Measurements from ENCODE around the gene TNS4. TPM values are rescaled to one million over a fixed set of nuclear protein-coding genes. Genes with fewer than 3 reads are reported as not detected.

Gene TNS4
- total and polyA plus RNA-seq, 8 donors = 0.16 to 0.24 TPM; not detected in 6

DNA sequence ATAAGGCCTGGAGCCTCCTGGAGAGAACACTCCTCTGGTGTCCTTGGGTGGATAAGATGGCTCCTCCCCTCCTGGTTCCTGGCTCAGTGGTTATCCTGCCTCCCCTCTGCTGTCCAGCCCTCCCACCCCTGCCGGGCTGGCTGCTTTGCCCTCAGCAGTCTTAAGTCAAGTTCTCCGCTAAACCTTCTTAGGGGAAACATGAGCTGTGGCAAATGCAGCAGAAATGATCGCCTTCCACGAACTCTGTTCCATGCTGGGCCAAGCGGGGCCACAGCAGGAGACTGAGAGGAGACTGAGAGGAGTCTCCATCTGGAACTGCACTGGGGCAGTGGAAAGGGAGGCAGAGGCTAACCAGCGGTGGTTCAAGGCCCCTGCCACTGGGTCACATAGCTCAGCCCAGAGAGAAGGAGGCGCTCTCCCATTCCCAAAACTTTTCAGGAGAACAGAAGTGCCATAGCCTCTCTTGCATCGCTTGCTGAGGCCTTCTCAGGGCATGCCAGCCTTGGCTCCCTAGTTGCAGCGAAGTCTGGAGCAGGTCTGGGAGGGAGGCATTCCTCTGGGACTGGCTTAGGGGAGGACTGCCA lies 26.9 kb downstream of the TNS4 start:
- Histone ChIP-seq H3K27me3 (no peaks in the 10 kb centered on the region), H3K36me3 (no peaks in the 10 kb centered on the region), H3K4me1 (no peaks in the 10 kb centered on the region), H3K4me3 (no peak overlapping the region), H3K9me3 (no peaks in the 10 kb centered on the region), H3K27ac (no peak overlapping the region)
- DNase-seq (no peak), ATAC-seq (no peak), FAIRE-seq (no peak)
- 84 to 86% methylated on average over 9 of the region's 9 CpGs for WGBS, 2 donors
- intact Hi-C loops (cut with DNase I) = loop anchor here in 1 of 3 donors (5.0 kb wide), 1 partner anchor 32 kb away; the partner anchor contains the start of gene IGFBP4
- TF ChIP-seq, protein P1, sequence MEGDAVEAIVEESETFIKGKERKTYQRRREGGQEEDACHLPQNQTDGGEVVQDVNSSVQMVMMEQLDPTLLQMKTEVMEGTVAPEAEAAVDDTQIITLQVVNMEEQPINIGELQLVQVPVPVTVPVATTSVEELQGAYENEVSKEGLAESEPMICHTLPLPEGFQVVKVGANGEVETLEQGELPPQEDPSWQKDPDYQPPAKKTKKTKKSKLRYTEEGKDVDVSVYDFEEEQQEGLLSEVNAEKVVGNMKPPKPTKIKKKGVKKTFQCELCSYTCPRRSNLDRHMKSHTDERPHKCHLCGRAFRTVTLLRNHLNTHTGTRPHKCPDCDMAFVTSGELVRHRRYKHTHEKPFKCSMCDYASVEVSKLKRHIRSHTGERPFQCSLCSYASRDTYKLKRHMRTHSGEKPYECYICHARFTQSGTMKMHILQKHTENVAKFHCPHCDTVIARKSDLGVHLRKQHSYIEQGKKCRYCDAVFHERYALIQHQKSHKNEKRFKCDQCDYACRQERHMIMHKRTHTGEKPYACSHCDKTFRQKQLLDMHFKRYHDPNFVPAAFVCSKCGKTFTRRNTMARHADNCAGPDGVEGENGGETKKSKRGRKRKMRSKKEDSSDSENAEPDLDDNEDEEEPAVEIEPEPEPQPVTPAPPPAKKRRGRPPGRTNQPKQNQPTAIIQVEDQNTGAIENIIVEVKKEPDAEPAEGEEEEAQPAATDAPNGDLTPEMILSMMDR (IDR thresholded peaks at IDR 0.05) = no peak

DNA sequence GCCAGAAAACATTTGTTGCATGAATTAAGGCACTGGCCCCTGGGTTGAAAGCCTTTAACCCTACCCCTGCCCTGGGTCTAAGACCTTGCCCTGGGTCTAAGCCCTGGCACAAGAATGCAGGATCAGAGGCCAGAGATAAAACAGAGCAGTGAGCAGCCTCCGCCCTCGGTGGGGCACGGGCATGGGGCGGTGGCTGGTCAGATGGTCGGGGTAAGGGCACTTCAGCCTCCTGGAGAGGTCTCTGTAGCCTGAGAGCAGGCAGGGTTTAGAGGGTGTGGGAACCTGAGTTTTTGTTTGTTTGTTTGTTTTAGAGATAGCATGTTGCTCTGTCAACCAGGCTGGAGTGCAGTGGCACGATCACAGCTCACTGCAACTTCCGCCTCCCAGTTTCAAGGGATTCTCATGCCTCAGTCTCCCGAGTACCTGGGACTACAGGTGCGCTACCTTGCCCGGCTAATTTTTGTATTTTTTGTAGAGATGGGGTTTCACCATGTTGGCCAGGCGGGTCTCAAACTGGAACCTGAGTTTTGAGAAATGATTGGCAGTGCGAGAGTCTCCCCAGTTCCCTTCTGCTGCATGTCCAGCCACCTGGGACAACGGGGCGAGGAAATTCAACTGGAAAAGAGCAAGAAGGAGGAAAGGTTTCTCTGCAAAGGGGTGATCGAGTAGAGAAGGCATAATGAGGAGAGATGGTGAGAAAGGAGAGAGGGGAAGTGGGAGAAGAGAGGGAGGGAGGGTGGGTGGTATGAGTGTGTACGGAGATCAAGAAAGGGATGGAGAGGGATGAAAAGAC lies 27.7 kb downstream of the TNS4 start:
- ATAC-seq (no peak), FAIRE-seq (no peak), DNase-seq (no peak)
- no peaks in the 10 kb centered on the region for H3K4me1 ChIP-seq
- TF ChIP-seq, protein P1 (IDR thresholded peaks at IDR 0.05) = no peak
- H3K27me3 ChIP-seq = no peaks in the 10 kb centered on the region
- 61 to 70% methylated on average over 16 of the region's 16 CpGs for WGBS, 2 donors
- H3K4me3 ChIP-seq = no peak overlapping the region
- no peaks in the 10 kb centered on the region for H3K9me3 ChIP-seq
- no peak overlapping the region for H3K27ac ChIP-seq
- H3K36me3 ChIP-seq = no peaks in the 10 kb centered on the region
- intact Hi-C loops (cut with DNase I) = no loop called here

DNA sequence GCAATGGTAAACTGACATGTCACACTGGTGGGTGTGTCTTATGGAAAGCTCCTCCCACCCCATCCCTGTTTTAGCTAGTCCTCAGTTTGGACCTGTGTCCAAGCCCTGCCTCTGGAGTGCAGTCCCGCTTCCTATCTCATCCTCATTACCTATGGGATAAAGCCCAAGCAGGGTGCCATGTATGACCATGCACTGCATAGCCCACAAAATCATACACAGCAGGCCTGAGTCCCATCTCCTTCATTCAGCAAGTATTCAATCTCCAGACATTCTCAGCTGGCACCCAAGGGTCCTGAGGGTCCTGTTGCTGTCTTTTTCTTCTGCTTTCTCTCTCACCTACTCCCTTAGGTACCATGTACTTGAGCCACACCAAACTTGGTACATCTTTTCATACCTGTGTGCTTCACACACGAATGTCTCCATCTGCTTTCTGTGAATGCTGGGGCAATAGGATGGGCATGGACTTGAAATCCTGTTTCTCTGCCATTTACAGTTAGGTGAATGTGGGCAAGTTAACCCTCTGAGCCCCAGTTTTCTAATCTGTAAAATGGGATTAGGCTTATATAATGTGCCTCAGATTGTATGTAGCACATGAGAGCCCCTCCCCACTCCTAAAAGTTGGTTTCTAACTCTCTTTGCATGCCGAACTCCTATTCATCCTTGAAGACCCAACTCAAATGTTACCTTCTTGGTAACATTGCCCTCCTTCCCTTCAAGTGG lies 28.5 kb downstream of the TNS4 start:
- H3K4me3 ChIP-seq = no peak overlapping the region
- no peaks in the 10 kb centered on the region for H3K9me3 ChIP-seq
- TF ChIP-seq, protein P1 (IDR thresholded peaks at IDR 0.05) = no peak
- FAIRE-seq = no peak
- H3K27ac ChIP-seq = no peak overlapping the region
- DNase-seq = no peak
- H3K4me1 ChIP-seq = no peaks in the 10 kb centered on the region
- H3K36me3 ChIP-seq = no peaks in the 10 kb centered on the region
- ATAC-seq = no peak
- H3K27me3 ChIP-seq = no peaks in the 10 kb centered on the region
- intact Hi-C loops (cut with DNase I) = no loop called here
- WGBS, 2 donors = 73 to 87% methylated on average over 3 of the region's 3 CpGs

DNA sequence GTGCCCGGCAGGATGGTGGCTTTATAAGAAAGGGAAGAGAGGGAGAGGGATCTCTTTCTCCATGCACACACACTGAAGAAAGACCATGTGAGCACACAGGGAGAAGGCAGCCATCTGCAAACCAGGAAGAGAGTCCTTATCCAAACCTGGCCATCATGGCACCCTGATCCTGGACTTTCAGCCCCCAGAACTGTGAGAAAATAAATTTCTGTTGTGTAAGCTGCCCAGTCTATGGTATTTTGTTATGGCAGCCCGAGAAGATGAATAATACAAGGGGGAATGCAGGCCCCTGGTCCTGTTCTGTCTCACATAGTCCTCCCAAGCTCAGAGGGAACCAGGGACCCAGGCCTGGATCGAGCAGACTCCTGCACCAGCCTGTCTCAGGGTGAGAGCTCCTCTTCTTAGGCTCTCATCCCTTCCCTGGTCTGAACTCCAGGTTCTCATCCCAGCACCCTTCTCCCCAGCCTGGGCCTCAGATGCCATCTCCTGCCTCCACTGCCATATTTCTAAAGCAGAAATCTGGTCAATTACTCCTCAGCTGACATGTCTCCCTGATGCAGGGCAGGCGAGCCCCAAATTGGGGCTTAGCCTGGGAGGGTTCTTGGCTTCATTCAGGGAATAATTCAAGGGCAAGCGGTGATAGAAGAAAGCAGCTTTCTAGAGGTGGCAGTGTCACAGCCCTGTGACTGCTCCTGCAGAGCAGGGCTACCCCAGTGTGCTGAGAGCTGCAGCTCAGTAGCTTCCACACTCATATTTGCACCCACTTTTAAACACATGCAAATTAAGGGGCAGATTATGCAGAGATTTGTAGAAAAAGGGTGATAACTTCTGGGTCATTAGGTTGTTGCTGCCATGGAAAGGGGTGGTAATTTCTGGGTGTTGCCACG lies 29.3 kb downstream of the TNS4 start:
- intact Hi-C loops (cut with DNase I) = no loop called here
- H3K9me3 ChIP-seq = no peaks in the 10 kb centered on the region
- FAIRE-seq (no peak), ATAC-seq (no peak), DNase-seq (no peak)
- TF ChIP-seq, protein P1 (IDR thresholded peaks at IDR 0.05) = no peak
- WGBS, 2 donors = 84 to 85% methylated on average over 6 of the region's 6 CpGs
- no peak overlapping the region for H3K4me3 ChIP-seq
- no peaks in the 10 kb centered on the region for H3K36me3 ChIP-seq
- H3K27ac ChIP-seq = no peak overlapping the region
- no peaks in the 10 kb centered on the region for H3K4me1 ChIP-seq
- H3K27me3 ChIP-seq = no peaks in the 10 kb centered on the region

Data from pancreas (tissue), 10 donors.